Effector memory CD8-positive, alpha-beta T cell (primary cell): Measurements from ENCODE around the gene FYCO1.
"Not testable (repeated sequence)": the region's sequence is repeated elsewhere in the genome, so short reads cannot be mapped to it uniquely, and the experiment has no call there.

Experiments used
- ATAC-seq: fragments of 150-1000 bp; cut with Tn5 transposase; replicated peaks from 2 replicates; pipeline ENCODE4 v1.10.0; 2021; ENCODE audit warnings: mild to moderate bottlenecking, moderate library complexity
- DNase-seq, 3 experiments: peaks; one replicate each; pipeline ENCODE4 v3.0.0; 2021
- H3K27ac Mint-ChIP-seq, 2 donors: one replicate each; pipeline ENCODE4 v1.8.0; 2022; ENCODE audit warnings: mild to moderate bottlenecking in 2 of 2, mixed read lengths in 2 of 2, moderate library complexity in 2 of 2
- H3K27me3 Mint-ChIP-seq, 2 donors: one replicate each; pipeline ENCODE4 v1.8.0; 2022; ENCODE audit warnings: mixed read lengths in 2 of 2
- H3K36me3 Mint-ChIP-seq: one replicate; pipeline ENCODE4 v1.8.0; 2022; ENCODE audit warnings: mild to moderate bottlenecking, moderate library complexity, mixed read lengths; ENCODE audit not compliant: insufficient read depth
- H3K4me1 Mint-ChIP-seq, 2 donors: one replicate each; pipeline ENCODE4 v1.8.0; 2022; ENCODE audit warnings: low read depth in 2 of 2, mixed read lengths in 2 of 2
- H3K4me3 Mint-ChIP-seq, 2 donors: one replicate each; pipeline ENCODE4 v1.8.0; 2022; ENCODE audit warnings: mild to moderate bottlenecking in 2 of 2, mixed read lengths in 2 of 2, moderate library complexity in 2 of 2
- H3K9me3 Mint-ChIP-seq, 2 donors: one replicate each; pipeline ENCODE4 v1.8.0; 2022; ENCODE audit warnings: mixed read lengths in 2 of 2

The FYCO1 gene

DNA sequence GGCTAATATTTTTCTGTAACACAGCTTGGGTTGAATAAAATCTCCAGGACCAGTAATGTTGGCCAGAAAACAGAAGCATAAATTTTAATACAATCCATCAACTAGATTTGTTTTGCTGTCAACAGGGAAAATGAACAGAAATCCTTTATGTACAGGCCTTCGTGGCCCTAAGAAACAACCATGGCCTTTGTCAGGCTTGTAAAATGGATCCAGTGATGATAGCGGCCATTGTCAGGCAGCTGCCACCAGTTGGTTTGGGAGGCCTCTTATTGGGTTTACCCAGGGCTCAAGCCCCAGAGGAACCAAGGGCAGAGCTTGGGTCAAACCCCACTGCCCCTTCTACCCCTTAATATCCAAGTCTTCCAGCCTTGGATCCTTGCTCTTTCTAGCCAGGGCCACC lies 5.6 kb upstream of the FYCO1 start:
- H3K36me3 Mint-ChIP-seq, result peaks cover 3% of the 10 kb centered on the region
- H3K4me3 Mint-ChIP-seq, result no peak overlapping the region
- no peaks in the 10 kb centered on the region for H3K9me3 Mint-ChIP-seq
- ATAC-seq (no peak), DNase-seq (no peak)
- no peak overlapping the region for H3K27ac Mint-ChIP-seq
- H3K27me3 Mint-ChIP-seq, result no peaks in the 10 kb centered on the region
- peaks cover 9 to 18% of the 10 kb centered on the region in 2 donors for H3K4me1 Mint-ChIP-seq

- H3K4me1 Mint-ChIP-seq, result peaks cover 19 to 33% of the 10 kb centered on the region in 2 donors
- H3K36me3 Mint-ChIP-seq, result peaks cover 22% of the 10 kb centered on the region
- H3K4me3 Mint-ChIP-seq, result no peak overlapping the region
- H3K27me3 Mint-ChIP-seq, result no peaks in the 10 kb centered on the region
- ATAC-seq (no peak), DNase-seq (no peak)
- H3K27ac Mint-ChIP-seq, result peak overlapping the region in 1 of 2 donors; percentile 59
- H3K9me3 Mint-ChIP-seq, result no peaks in the 10 kb centered on the region
These were observed 2.3 kb upstream of the FYCO1 start for GRCh38 chr3:45997942-45998341.

DNA sequence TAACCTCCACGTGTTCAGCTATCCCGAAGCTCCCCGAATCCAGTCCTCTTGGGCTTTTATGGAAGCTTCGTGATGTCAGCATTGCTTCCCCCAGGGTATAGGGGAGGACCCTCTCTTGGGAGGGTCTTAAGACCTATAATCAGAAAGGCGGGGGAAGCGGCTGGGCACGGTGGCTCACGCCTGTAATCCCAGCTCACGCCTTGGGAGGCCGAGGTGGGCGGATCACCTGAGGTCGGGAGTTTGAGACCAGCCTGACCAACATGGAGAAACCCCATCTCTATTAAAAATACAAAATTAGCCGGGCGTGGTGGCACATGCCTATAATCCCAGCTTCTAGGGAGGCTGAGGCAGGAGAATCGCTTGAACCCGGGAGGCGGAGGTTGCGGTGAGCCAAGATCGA lies 1.9 kb upstream of the FYCO1 start:
- not testable (repeated sequence) for ATAC-seq, H3K27me3 Mint-ChIP-seq, DNase-seq, H3K27ac Mint-ChIP-seq, H3K9me3 Mint-ChIP-seq, H3K4me3 Mint-ChIP-seq
- Mint-ChIP-seq H3K36me3 (peaks cover 22% of the 10 kb centered on the region), H3K4me1 (peaks cover 23 to 37% of the 10 kb centered on the region in 2 donors)

DNA sequence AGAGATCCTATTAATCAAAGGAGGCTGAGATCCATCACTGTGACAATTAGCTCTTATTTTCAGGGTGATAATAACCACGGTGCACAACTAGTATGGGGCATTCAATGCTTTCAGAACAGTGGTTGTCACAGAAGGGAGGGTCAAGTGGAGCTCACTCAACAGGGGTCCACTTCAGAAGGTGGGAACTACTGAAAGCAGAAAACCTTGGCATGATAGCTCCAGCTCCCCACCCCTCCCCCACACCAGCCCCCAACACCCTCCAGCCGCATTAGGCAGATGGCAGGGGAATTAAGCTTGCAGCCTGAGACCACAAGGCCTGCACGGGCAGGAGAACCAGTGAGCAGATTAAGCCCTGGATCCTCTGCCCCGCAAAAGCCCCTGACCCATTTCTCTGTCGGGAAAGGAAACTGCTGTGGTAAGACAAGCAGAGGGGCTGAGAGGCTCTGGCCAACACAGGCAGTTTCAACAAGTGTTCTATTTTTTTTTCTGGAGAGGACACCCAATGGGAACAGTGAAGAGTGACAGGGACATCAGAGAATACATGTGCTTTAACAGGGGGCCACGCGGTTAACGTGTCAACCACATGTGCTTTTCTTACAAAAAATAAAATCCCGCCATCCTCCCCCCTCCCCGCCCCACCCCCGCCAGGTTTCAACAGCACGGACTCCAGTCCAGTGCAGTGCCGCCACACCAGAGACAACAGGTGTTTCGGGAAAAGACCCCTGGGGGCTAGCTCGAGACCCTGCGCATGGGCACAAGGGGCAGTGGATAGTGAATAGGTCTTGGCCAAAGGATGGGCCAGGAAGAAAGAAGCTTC lies 997 bp downstream of the FYCO1 start:
- Mint-ChIP-seq H3K27me3 (no peaks in the 10 kb centered on the region), H3K4me3 (peak overlapping the region; percentile 83 to 85), H3K4me1 (peaks cover 47 to 61% of the 10 kb centered on the region in 2 donors), H3K36me3 (peaks cover 28% of the 10 kb centered on the region), H3K9me3 (no peaks in the 10 kb centered on the region), H3K27ac (peak overlapping the region; percentile 87 to 94)
- peak; percentile 64 to 69 (median 69) for DNase-seq
- peak; percentile 68 for ATAC-seq

DNA sequence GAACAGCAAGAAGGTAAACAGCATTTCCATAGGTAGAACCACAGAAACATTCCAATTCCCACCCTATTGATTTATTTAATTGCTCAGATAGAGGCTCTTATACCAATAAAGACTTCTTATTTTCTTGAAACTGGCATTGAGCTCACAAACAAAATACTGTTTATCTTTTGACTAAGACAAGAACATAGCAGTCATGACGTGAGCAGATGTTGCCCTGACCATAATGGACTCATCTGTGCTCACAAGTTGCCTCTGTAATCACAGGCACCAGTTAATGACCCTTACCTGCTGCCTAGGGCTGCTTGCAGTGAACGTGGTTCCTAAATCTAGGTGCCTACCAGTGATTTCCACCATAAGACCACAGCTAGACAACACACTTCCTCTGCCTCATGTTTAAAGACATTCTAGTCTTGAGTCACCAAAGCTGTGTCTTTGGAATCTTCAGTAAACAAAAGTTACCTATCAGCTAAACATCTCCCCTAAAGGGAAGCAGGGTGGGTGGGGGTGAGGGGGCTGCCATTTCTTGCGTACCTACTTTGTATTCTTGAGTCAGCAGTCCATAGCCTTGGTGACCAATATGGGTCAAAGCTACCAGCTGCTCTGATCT lies 2.1 kb downstream of the FYCO1 start:
- H3K4me3 Mint-ChIP-seq, result peak overlapping the region; percentile 74 to 85
- H3K27ac Mint-ChIP-seq, result peak overlapping the region; percentile 81 to 94
- H3K36me3 Mint-ChIP-seq, result peaks cover 28% of the 10 kb centered on the region
- ATAC-seq (peak; percentile 55), DNase-seq (peak; percentile 29 to 46 (median 41))
- H3K4me1 Mint-ChIP-seq, result peaks cover 56 to 64% of the 10 kb centered on the region in 2 donors
- no peaks in the 10 kb centered on the region for H3K27me3 Mint-ChIP-seq
- H3K9me3 Mint-ChIP-seq, result no peaks in the 10 kb centered on the region

- H3K27ac Mint-ChIP-seq, result peak overlapping the region; percentile 81 to 94
- peaks cover 59 to 70% of the 10 kb centered on the region in 2 donors for H3K4me1 Mint-ChIP-seq
- ATAC-seq (no peak), DNase-seq (no peak)
- no peaks in the 10 kb centered on the region for H3K27me3 Mint-ChIP-seq
- peaks cover 31% of the 10 kb centered on the region for H3K36me3 Mint-ChIP-seq
- H3K9me3 Mint-ChIP-seq, result no peaks in the 10 kb centered on the region
- H3K4me3 Mint-ChIP-seq, result peak overlapping the region; percentile 74 to 85
These were observed 2.8 kb downstream of the FYCO1 start for GRCh38 chr3:45992821-45993221.

GRCh38 chr3:45992133-45992729 lies 3.4 kb downstream of the FYCO1 start:
- Mint-ChIP-seq H3K36me3 (peaks cover 31% of the 10 kb centered on the region), H3K4me1 (peaks cover 64 to 75% of the 10 kb centered on the region in 2 donors), H3K27me3 (no peaks in the 10 kb centered on the region), H3K27ac (peak overlapping the region; percentile 94), H3K4me3 (peak overlapping the region; percentile 74 to 85), H3K9me3 (no peaks in the 10 kb centered on the region)
- ATAC-seq, result no peak
- no peak for DNase-seq

GRCh38 chr3:45991341-45991740 lies 4.3 kb downstream of the FYCO1 start:
- Mint-ChIP-seq H3K9me3 (no peaks in the 10 kb centered on the region), H3K36me3 (peaks cover 29% of the 10 kb centered on the region), H3K27me3 (no peaks in the 10 kb centered on the region), H3K4me1 (peaks cover 69 to 76% of the 10 kb centered on the region in 2 donors), H3K27ac (peak overlapping the region; percentile 94), H3K4me3 (peak overlapping the region; percentile 74 to 85)
- ATAC-seq (no peak), DNase-seq (no peak)

GRCh38 chr3:45990181-45990580 lies 5.4 kb downstream of the FYCO1 start:
- H3K27ac Mint-ChIP-seq, result peak overlapping the region; percentile 87 to 95
- H3K36me3 Mint-ChIP-seq, result peaks cover 22% of the 10 kb centered on the region
- DNase-seq (no peak), ATAC-seq (no peak)
- peak overlapping the region; percentile 12 to 52 for H3K4me3 Mint-ChIP-seq
- H3K4me1 Mint-ChIP-seq, result peaks cover 74 to 80% of the 10 kb centered on the region in 2 donors
- no peaks in the 10 kb centered on the region for H3K27me3 Mint-ChIP-seq
- H3K9me3 Mint-ChIP-seq, result no peaks in the 10 kb centered on the region

DNA sequence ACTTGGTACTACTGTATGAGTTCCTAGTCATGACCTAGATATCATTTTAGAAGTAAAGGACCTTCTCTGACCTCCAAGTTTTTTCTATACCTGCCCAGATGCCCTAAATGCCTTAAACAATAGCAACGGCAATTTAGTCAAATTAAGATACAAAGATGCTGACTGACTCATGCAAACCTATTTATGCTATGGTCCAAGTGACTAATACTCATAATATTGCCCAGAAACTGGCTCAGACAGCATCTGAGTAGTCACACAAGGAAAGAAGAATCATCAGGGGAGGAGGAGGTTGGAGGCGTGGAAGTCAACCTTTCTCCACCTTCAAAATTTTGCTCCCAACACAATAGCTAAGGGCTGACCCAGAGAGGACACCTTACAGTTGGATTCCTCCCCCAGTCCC lies 6.8 kb downstream of the FYCO1 start:
- peaks cover 17% of the 10 kb centered on the region for H3K36me3 Mint-ChIP-seq
- H3K9me3 Mint-ChIP-seq, result no peaks in the 10 kb centered on the region
- peak overlapping the region in 1 of 2 donors; percentile 55 for H3K4me3 Mint-ChIP-seq
- DNase-seq, result no peak
- ATAC-seq, result no peak
- no peaks in the 10 kb centered on the region for H3K27me3 Mint-ChIP-seq
- peaks cover 79 to 86% of the 10 kb centered on the region in 2 donors for H3K4me1 Mint-ChIP-seq
- peak overlapping the region; percentile 87 to 95 for H3K27ac Mint-ChIP-seq

GRCh38 chr3:45988362-45988761 lies 7.3 kb downstream of the FYCO1 start:
- Mint-ChIP-seq H3K36me3 (peaks cover 17% of the 10 kb centered on the region), H3K27ac (peak overlapping the region; percentile 87 to 95)

GRCh38 chr3:45987368-45988291 lies 8.0 kb downstream of the FYCO1 start:
- ATAC-seq (no peak), DNase-seq (no peak)
- Mint-ChIP-seq H3K27me3 (no peaks in the 10 kb centered on the region), H3K9me3 (no peaks in the 10 kb centered on the region), H3K4me1 (peaks cover 72 to 80% of the 10 kb centered on the region in 2 donors), H3K36me3 (peaks cover 20% of the 10 kb centered on the region), H3K4me3 (peak overlapping the region; percentile 53 to 55), H3K27ac (peak overlapping the region; percentile 87 to 95)

More at GRCh38 chr3:45988362-45988761, 7.3 kb downstream of the FYCO1 start:
- peak; percentile 80 for ATAC-seq
- Mint-ChIP-seq H3K27me3 (no peaks in the 10 kb centered on the region), H3K4me1 (peaks cover 76 to 84% of the 10 kb centered on the region in 2 donors), H3K9me3 (no peaks in the 10 kb centered on the region), H3K4me3 (peak overlapping the region; percentile 53 to 55)
- no peak for DNase-seq
